K562 (cell line): ENCODE results near the gene MYOM3. TPM values are rescaled to one million over a fixed set of nuclear protein-coding genes. Genes with fewer than 3 reads are reported as not detected.

Experiments
- ARID2 ChIP-seq: fragments of 450-650 bp; IDR thresholded peaks from 2 replicates; pipeline ENCODE4 v1.6.1; 2017; ENCODE audit warnings: antibody characterized with exemption, mild to moderate bottlenecking
- ATF7 ChIP-seq: fragments of 450-650 bp; IDR thresholded peaks from 2 replicates; pipeline ENCODE4 v1.7.1; 2014; ENCODE audit warnings: mild to moderate bottlenecking, moderate library complexity
- BCL6 ChIP-seq: fragments of 250-450 bp; sonication (Bioruptor Pico); IDR thresholded peaks from 2 replicates; pipeline ENCODE4 v1.4.0; 2020
- CXXC5 ChIP-seq: fragments of 250-450 bp; sonication (Bioruptor Pico); IDR thresholded peaks from 2 replicates; pipeline ENCODE4 v1.8.0; 2022; ENCODE audit warnings: inconsistent platforms, mild to moderate bottlenecking, moderate library complexity
- DNMT1 ChIP-seq: fragments of 450-650 bp; IDR thresholded peaks from 2 replicates; pipeline ENCODE4 v1.6.1; 2016; ENCODE audit warnings: antibody characterized with exemption, mild to moderate bottlenecking
- EP300 ChIP-seq: IDR thresholded peaks from 2 replicates; pipeline ENCODE4 v1.6.1; 2012; ENCODE audit warnings: low read length, improper control_type of control experiment
- JUN ChIP-seq, 2 experiments: sonication (generic) in 1 of 2; formaldehyde crosslinking in 1 of 2; IDR thresholded peaks; 2 replicates each; pipeline versions ENCODE4 v1.6.1 to v1.8.0; 2012 to 2022; ENCODE audit warnings: borderline replicate concordance in 2 of 2, mild to moderate bottlenecking in 2 of 2, improper control_type of control experiment in 1 of 2, low read depth in 1 of 2, low read length in 1 of 2, missing genetic modification reagents in 1 of 2
- MTA1 ChIP-seq: fragments of 450-650 bp; IDR thresholded peaks from 2 replicates; pipeline ENCODE4 v1.6.1; 2017; ENCODE audit warnings: borderline replicate concordance
- NBN ChIP-seq: fragments of 450-650 bp; IDR thresholded peaks from 2 replicates; pipeline ENCODE4 v1.6.1; 2016; ENCODE audit warnings: low read depth, mild to moderate bottlenecking
- NCOA1 ChIP-seq: fragments of 450-650 bp; IDR thresholded peaks from 2 replicates; pipeline ENCODE4 v1.6.1; 2016; ENCODE audit warnings: low read depth
- NCOA2 ChIP-seq, 2 experiments: fragments of 450-650 bp; IDR thresholded peaks; 2 replicates each; pipeline ENCODE4 v1.6.1; 2018; ENCODE audit warnings: mild to moderate bottlenecking in 2 of 2, moderate library complexity in 1 of 2; ENCODE audit not compliant: partially characterized antibody in 2 of 2
- RBM25 ChIP-seq: fragments of 200-400 bp; formaldehyde crosslinking; IDR thresholded peaks from 2 replicates; pipeline ENCODE4 v1.6.1; 2018; ENCODE audit warnings: low read length, low read depth, moderate library complexity; ENCODE audit not compliant: severe bottlenecking
- XRCC3 ChIP-seq: fragments of 450-650 bp; IDR thresholded peaks from 2 replicates; pipeline ENCODE4 v1.6.1; 2017; ENCODE audit warnings: mild to moderate bottlenecking, moderate library complexity
- polyA plus RNA-seq, 8 experiments: library from polyadenylated mRNA; depleted of rRNA in 4 of 8; stranded (reverse) in 5 of 8; unstranded in 3 of 8; fragments of >200 nt; fragmentation: Nextera tagmentation in 2 of 8; fragmentation: Illumina TruSeq in 1 of 8; extraction: Ambion mirVana in 2 of 8; extraction: Trizol in 1 of 8; gene quantifications; 2 replicates each; pipeline versions ENCODE4 v1.2.1 to v1.2.3, GENCODE V29; 2011 to 2014; ENCODE audit warnings: inconsistent platforms in 1 of 8, missing spikeins in 1 of 8
- total RNA-seq, 7 experiments: library from RNA; depleted of rRNA in 6 of 7; stranded (reverse); fragments of >200 nt in 6 of 7; fragmentation: Illumina TruSeq in 2 of 7; extraction: Trizol in 2 of 7; gene quantifications; 2 replicates each; pipeline versions ENCODE4 v1.2.1 to v1.2.3, GENCODE V29; 2011 to 2021; ENCODE audit warnings: low replicate concordance in 1 of 7
- TF ChIP-seq, protein P1 (sequence below), 2 experiments: fragments of 450-650 bp; conservative IDR thresholded peaks; 2 replicates each; pipeline ENCODE4 v1.6.1; 2017; ENCODE audit warnings: mild to moderate bottlenecking in 2 of 2, moderate library complexity in 2 of 2
- TF ChIP-seq, protein P2 (sequence below): fragments of 450-650 bp; formaldehyde crosslinking; conservative IDR thresholded peaks from 2 replicates; pipeline ENCODE4 v1.4.0; 2022; ENCODE audit warnings: mild to moderate bottlenecking, missing genetic modification characterization
- TF ChIP-seq, protein P3 (sequence below): conservative IDR thresholded peaks from 2 replicates; pipeline ENCODE4 v1.6.1; 2011; ENCODE audit warnings: low read depth, mild to moderate bottlenecking, low read length; ENCODE audit not compliant: control insufficient read depth

The MYOM3 gene
- total and polyA plus RNA-seq, 9 of the 15 experiments (the other 6 are each of a cell fraction or from before 2014, with no cell fraction given), result 0.01 TPM; not detected in 8

DNA sequence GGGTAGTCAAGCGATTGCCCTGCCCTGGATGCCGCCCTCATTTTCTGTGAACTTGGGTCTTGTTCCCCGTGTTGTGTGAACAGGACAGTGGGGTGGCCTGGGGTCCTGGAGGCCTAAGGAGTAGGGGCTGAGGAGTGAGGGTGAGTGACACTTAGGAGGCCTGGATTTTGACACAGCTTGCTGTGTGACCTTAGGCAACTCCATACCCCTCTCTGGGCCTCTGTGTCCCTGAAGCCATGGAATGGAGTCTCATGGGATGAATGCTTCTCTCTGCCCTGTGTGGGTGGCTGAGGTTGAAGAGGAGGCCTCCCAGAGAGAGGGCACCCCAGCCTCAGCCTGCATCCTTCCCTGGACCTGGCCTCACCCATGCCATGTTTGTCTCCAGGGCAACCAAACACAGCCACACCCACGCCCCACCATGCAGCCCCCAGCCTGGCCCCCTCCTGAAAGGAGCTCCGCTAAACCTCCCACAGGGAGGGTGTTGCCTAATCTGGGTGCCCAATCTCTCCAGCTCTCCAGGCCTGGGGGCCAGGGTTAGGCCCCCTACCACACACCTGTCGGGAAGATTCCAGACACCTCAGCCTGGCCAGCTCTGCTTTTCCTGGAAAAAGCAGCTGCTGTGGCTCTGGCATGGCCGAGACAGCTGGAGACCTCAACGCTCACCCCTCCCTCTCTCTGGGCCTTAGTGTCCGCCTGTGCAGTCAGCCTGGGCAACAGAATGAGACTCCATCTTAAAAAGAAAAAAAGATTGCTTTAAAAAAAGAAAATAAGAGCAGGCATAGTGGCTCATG lies 9.9 kb downstream of the MYOM3 start (continued):
- TF ChIP-seq, protein P1, sequence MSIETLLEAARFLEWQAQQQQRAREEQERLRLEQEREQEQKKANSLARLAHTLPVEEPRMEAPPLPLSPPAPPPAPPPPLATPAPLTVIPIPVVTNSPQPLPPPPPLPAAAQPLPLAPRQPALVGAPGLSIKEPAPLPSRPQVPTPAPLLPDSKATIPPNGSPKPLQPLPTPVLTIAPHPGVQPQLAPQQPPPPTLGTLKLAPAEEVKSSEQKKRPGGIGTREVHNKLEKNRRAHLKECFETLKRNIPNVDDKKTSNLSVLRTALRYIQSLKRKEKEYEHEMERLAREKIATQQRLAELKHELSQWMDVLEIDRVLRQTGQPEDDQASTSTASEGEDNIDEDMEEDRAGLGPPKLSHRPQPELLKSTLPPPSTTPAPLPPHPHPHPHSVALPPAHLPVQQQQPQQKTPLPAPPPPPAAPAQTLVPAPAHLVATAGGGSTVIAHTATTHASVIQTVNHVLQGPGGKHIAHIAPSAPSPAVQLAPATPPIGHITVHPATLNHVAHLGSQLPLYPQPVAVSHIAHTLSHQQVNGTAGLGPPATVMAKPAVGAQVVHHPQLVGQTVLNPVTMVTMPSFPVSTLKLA (conservative IDR thresholded peaks at IDR 0.05), result no peak
- no peak for TF ChIP-seq DNMT1
- TF ChIP-seq JUN (IDR thresholded peaks at IDR 0.05; ENCODE audit: borderline replicate concordance, low read depth, low read length), result no peak
- TF ChIP-seq JUN (CRISPR knock-in tag; IDR thresholded peaks at IDR 0.05; ENCODE audit: borderline replicate concordance), result no peak
- TF ChIP-seq, protein P2, sequence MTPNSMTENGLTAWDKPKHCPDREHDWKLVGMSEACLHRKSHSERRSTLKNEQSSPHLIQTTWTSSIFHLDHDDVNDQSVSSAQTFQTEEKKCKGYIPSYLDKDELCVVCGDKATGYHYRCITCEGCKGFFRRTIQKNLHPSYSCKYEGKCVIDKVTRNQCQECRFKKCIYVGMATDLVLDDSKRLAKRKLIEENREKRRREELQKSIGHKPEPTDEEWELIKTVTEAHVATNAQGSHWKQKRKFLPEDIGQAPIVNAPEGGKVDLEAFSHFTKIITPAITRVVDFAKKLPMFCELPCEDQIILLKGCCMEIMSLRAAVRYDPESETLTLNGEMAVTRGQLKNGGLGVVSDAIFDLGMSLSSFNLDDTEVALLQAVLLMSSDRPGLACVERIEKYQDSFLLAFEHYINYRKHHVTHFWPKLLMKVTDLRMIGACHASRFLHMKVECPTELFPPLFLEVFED (CRISPR knock-in tag), result no peak
- TF ChIP-seq ARID2, result no peak
- TF ChIP-seq RBM25, result peak; percentile 43
- TF ChIP-seq, protein P3, sequence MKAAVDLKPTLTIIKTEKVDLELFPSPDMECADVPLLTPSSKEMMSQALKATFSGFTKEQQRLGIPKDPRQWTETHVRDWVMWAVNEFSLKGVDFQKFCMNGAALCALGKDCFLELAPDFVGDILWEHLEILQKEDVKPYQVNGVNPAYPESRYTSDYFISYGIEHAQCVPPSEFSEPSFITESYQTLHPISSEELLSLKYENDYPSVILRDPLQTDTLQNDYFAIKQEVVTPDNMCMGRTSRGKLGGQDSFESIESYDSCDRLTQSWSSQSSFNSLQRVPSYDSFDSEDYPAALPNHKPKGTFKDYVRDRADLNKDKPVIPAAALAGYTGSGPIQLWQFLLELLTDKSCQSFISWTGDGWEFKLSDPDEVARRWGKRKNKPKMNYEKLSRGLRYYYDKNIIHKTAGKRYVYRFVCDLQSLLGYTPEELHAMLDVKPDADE, result no peak
- no peak for TF ChIP-seq NCOA1
- no peak for TF ChIP-seq ATF7
- no peak for TF ChIP-seq BCL6 (CRISPR knock-in tag)
- TF ChIP-seq CXXC5 (CRISPR knock-in tag), result no peak
- no peak for TF ChIP-seq XRCC3
- no peak for TF ChIP-seq NBN
- no peak for TF ChIP-seq NCOA2 (IDR thresholded peaks at IDR 0.05; ENCODE audit: partially characterized antibody in 2 of 2)
- no peak for TF ChIP-seq MTA1
- TF ChIP-seq EP300, result no peak
